HG02973 (cell line): ENCODE results near the gene TMSB10.
"Not testable (repeated sequence)": the region's sequence is repeated elsewhere in the genome, so short reads cannot be mapped to it uniquely, and the experiment has no call there.

Experiments used
- ATAC-seq: cut with Tn5 transposase; IDR thresholded peaks from one replicate; pipeline ENCODE4 v1.9.1; 2021; ENCODE audit warnings: moderate library complexity; ENCODE audit not compliant: unreplicated experiment

TMSB10 gene

DNA sequence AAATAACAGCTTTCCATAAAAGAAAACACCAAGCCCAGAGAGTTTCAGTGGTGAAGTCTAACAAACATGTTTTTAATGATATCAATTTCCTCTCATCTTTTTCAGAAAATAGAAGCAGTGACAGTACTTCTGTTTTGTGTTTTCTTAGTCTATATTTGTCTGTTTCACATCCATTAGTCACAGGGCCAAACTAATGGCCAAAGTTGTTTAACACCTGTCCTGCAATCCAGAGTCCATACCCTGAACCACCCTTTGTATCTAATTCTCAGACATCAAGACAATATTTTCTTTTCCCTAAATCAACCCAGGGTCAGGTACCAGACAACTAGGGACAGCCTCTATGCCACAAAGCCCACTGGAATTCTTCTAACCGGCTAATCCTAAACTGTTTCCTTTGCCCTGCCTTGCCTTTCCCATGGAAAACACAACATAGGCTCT is 25.9 kb downstream of the TMSB10 start:
- peak; percentile 35 for ATAC-seq

DNA sequence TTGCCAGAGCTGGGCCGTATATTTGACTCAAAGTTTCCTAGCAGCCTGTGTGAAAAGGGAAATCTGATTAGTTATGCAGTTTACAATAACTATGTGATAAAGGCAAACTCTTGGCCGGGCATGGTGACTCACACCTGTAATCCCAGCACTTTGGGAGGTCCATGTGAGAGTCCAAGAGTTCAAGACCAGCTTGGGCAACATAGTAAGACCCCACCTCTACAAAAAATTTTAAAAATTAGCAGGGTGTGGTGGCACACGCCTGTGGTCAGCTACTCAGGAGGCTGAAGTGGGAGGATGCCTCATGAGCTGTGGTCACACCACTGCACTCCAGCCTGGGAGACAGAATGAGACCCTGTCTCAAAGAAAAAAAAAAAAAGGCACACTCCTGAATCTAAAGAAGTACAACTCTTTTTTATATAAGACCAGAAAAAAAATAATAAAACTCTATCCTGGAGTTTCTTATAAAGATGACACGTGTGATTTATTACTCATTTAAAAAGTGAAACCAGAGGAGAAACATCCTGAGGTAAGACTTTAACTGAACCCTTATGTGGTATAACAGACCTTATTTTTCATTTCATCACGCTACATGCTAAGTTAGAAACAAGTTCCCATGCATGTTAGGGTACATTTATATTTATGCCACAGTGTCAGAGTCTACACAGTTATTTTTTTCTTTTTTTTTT is 32.9 kb downstream of the TMSB10 start:
- peak; percentile 32 for ATAC-seq

- peak; percentile 75 for ATAC-seq
Measured at GRCh38 chr2:84939426-84940087, 34.1 kb downstream of the TMSB10 start.

GRCh38 chr2:84940088-84940470 is 34.6 kb downstream of the TMSB10 start:
- no peak for ATAC-seq

- ATAC-seq: no peak
Measured at GRCh38 chr2:84940831-84941412, 35.5 kb downstream of the TMSB10 start.

- ATAC-seq: no peak
Measured at GRCh38 chr2:84942166-84942565, 36.7 kb downstream of the TMSB10 start.

DNA sequence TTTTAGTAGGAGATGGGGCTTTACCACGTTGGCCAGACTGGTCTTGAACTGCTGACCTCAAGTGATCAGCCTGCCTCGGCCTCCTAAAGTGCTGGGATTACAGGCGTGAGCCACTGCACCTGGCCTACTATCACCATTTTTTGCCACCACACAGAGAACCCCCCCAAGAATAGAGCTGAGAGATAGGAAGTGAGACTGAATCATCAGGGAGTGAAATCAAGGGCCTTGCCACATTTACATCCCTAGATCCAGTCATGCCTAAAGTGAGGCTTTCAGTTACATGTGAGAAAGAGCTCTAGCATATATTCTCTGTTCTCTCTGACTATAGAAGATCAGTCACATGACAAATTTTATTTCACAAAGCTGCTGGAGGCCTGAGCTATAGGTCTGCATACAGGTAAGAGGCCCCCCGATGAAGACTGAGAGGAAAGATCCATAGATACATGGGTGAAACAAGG is 37.5 kb downstream of the TMSB10 start:
- peak; percentile 30 for ATAC-seq

GRCh38 chr2:84944295-84944909 is 38.9 kb downstream of the TMSB10 start:
- ATAC-seq: no peak

DNA sequence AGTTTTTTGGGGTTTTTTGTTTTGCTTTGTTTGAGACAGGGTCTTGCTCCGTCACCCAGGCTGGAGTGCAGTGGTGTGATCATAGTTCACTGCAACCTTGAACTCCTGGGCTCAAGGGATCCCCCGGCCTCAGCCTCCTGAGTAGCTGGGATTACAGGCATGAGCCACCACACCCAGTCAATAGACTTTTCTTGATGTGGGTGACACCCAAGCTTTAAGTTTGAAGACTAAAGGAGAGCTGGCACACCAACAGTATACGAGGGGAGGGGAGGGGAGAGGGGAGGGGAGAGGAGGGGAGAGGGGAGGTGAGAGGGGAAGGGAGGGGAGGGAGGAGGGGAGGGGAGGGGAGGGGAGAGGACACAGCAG is 40.4 kb downstream of the TMSB10 start:
- ATAC-seq: not testable (repeated sequence)

- peak; percentile 60 for ATAC-seq
Measured at GRCh38 chr2:84946204-84947009, 41.0 kb downstream of the TMSB10 start.

DNA sequence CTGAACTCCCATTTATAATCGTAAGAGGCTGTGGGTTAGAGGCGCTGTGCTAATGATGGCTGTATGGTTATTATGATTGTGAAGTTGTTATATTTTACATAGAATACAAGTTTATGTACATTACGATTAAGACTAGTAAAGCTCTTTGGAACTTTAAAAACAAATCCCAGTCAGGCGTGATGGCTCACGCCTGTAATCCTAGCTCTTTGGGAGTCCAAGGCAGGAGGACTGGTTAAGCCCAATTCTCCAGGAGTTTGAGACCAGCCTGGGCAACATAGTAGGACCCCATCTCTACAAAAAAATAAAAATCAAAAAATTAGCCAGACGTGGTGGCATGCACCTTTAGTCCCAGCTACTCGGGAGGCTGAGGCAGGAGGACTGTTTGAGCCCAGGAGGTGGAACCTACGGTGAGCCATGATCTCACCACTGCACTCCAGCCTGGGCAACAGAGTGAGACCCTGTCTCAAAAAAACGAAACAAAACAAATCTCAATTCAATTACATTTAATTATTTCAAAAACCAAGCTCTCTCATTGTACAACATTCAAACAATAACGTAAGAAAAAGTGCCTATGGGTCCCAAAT is 41.6 kb downstream of the TMSB10 start:
- ATAC-seq: no peak

- no peak for ATAC-seq
Measured at GRCh38 chr2:84953535-84953934, 48.1 kb downstream of the TMSB10 start.

DNA sequence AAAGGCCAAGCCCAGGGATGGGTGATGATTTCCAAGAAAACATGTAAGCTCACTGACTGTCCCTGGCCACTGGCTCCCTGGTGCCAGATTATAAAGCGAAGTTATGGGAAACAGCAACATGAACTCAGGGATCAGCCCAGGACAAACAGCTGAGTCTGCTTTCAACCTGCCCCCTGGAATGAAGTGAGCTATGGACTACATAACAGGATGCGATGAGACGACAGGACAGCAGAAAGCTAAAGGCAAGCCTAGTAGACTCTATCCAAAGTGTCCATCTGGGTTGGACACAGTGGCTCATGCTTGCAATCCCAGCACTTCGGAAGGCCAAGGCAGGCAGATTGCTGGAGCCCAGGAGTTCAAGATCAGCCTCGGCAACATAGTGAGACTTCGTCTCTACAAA is 48.9 kb downstream of the TMSB10 start:
- ATAC-seq: no peak
